Chondrocyte (in vitro differentiated cells): ENCODE results near the gene RPS27L. TPM values are rescaled to one million over a fixed set of nuclear protein-coding genes. Genes with fewer than 3 reads are reported as not detected.

Source experiments
- DNase-seq: peaks from one replicate; pipeline ENCODE4 v3.0.0; 2021; ENCODE audit warnings: mixed read lengths, low spot score
- H3K27ac Mint-ChIP-seq: one replicate; pipeline ENCODE4 v1.8.0; 2021; ENCODE audit warnings: mild to moderate bottlenecking, moderate library complexity, mixed read lengths; ENCODE audit not compliant: unreplicated experiment
- H3K27me3 Mint-ChIP-seq: 2 replicates; pipeline ENCODE4 v1.8.0; 2021; ENCODE audit warnings: low read depth, mixed read lengths
- H3K36me3 Mint-ChIP-seq: 2 replicates; pipeline ENCODE4 v1.8.0; 2021; ENCODE audit warnings: low read depth, mixed read lengths
- H3K4me1 Mint-ChIP-seq: 2 replicates; pipeline ENCODE4 v1.8.0; 2021; ENCODE audit warnings: low read depth, mild to moderate bottlenecking, mixed read lengths
- H3K4me3 Mint-ChIP-seq: one replicate; pipeline ENCODE4 v1.8.0; 2021; ENCODE audit warnings: mild to moderate bottlenecking, moderate library complexity, mixed read lengths; ENCODE audit not compliant: unreplicated experiment
- H3K9me3 Mint-ChIP-seq: 2 replicates; pipeline ENCODE4 v1.8.0; 2021; ENCODE audit warnings: low read depth, mixed read lengths
- total RNA-seq: library from RNA; stranded (reverse); gene quantifications from 3 replicates; pipeline ENCODE4 v1.2.1, GENCODE V29; 2021
- TF ChIP-seq, protein P1 (sequence below): fragments of 200-600 bp; sonication (generic); IDR thresholded peaks from 2 replicates; pipeline ENCODE4 v1.5.0; 2021; ENCODE audit warnings: antibody characterized with exemption, mild to moderate bottlenecking, moderate library complexity

The RPS27L gene
- total RNA-seq, 1 donor from 2014 or later: 211 TPM

DNA sequence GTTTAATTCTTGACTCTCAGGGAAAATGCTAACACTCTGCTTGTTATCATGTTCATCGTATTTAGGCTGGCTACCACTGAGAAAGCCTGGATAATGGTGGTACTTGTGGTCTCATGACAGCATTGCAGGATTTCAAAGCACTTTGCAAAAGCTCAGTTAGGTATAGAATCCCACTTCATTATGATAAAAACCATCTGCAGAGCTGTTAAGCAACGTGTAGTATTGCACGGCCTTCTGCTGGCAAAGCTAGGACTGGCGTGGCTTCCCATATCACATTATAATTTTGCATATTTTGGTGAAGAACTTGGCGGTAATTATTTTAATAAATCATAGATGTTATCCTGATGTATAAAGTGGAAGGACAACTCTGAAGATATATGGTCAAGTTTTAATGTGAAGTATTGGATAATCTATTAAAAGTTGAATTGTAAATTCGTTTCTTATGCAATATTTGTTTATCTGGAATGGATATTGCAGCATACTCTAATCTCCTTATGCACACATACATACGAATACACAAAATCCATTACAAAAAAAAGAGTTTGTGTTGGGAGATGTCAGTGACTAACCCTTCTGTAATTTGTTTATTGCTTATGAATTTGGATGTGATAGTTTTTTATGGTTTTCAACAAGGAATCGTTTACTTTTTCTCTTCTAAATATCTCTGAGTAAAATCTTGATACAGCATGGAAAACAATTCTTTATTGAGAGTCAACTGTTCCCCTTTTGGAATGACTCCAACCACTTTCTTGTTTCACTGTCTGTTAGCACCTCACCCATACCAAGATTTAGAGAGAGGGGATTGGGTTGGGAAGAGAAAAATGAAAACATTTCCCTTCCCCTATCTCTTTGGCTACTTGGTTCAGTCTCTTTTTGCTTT lies 41.3 kb upstream of the RPS27L start:
- H3K27ac Mint-ChIP-seq: no peak overlapping the region
- H3K9me3 Mint-ChIP-seq: no peaks in the 10 kb centered on the region
- TF ChIP-seq, protein P1, sequence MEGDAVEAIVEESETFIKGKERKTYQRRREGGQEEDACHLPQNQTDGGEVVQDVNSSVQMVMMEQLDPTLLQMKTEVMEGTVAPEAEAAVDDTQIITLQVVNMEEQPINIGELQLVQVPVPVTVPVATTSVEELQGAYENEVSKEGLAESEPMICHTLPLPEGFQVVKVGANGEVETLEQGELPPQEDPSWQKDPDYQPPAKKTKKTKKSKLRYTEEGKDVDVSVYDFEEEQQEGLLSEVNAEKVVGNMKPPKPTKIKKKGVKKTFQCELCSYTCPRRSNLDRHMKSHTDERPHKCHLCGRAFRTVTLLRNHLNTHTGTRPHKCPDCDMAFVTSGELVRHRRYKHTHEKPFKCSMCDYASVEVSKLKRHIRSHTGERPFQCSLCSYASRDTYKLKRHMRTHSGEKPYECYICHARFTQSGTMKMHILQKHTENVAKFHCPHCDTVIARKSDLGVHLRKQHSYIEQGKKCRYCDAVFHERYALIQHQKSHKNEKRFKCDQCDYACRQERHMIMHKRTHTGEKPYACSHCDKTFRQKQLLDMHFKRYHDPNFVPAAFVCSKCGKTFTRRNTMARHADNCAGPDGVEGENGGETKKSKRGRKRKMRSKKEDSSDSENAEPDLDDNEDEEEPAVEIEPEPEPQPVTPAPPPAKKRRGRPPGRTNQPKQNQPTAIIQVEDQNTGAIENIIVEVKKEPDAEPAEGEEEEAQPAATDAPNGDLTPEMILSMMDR: no peak
- peaks cover 50% of the 10 kb centered on the region for H3K4me1 Mint-ChIP-seq
- DNase-seq: no peak
- H3K4me3 Mint-ChIP-seq: no peak overlapping the region
- H3K27me3 Mint-ChIP-seq: no peaks in the 10 kb centered on the region
- no peaks in the 10 kb centered on the region for H3K36me3 Mint-ChIP-seq

DNA sequence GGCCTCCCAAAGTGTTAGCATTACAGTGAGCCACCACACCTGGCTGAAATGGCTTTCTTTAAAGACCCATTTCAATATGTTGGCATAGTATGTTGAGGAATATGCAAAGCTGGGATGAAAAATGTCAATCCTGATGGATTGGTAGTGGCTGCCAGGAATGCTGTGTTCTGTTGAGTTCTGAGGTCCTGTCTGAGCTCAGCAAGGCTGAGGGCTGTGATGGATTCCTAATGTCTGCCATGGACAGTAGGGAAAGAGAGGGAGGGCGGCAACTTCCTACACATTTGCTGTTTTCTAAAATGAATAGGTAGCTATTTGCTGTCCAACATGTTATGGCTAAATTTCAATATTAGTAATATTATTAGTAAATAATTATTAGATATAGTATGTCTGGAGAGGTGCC lies 40.3 kb upstream of the RPS27L start:
- Mint-ChIP-seq H3K4me3 (no peak overlapping the region), H3K27me3 (no peaks in the 10 kb centered on the region), H3K4me1 (peaks cover 42% of the 10 kb centered on the region), H3K9me3 (no peaks in the 10 kb centered on the region), H3K27ac (no peak overlapping the region), H3K36me3 (no peaks in the 10 kb centered on the region)
- TF ChIP-seq, protein P1: no peak
- DNase-seq: no peak

DNA sequence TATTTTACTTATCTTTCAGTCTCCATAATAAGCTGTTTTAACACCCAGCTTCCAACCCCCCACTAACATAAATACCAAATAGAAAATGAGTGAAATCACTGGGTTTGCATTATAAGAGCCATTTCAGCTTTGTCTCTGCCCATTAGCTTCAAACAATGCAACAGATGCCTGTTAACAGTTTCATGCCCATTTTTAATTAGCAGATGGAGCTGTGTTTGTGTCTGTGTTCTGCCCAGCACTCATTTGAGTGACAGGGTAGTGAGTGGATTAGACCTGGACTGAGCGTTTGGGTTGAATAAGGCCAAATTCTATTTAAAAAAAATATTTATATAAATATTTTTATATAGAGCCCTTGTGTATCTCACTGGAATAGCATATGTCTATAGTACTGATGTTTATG lies 39.6 kb upstream of the RPS27L start:
- TF ChIP-seq, protein P1: no peak
- H3K27me3 Mint-ChIP-seq: no peaks in the 10 kb centered on the region
- DNase-seq: no peak
- no peaks in the 10 kb centered on the region for H3K9me3 Mint-ChIP-seq
- H3K36me3 Mint-ChIP-seq: no peaks in the 10 kb centered on the region
- no peak overlapping the region for H3K4me3 Mint-ChIP-seq
- no peak overlapping the region for H3K27ac Mint-ChIP-seq
- peaks cover 43% of the 10 kb centered on the region for H3K4me1 Mint-ChIP-seq

DNA sequence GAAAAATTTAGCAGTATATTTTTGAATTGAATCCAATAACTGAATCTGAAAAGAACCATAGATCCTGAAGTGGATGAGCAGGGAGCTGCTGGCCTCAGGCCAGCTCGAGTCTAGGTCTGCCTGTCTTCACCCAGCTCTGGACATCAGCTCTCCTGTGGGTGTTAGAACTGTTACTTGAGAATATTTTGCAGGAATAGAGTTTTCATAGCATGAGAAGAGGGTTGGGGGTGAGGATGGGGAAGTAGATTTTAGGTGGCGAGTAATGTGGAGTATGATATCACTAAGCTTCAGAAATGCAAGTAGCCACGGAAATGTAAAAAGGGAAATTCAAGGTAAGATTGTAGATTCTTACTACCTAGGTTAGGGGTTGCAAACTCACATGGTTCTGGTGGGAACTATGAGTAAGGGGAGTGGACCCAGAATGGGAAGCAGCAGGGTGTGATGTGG lies 38.3 kb upstream of the RPS27L start:
- DNase-seq: no peak
- no peaks in the 10 kb centered on the region for H3K9me3 Mint-ChIP-seq
- no peaks in the 10 kb centered on the region for H3K27me3 Mint-ChIP-seq
- TF ChIP-seq, protein P1: no peak
- H3K27ac Mint-ChIP-seq: no peak overlapping the region
- no peaks in the 10 kb centered on the region for H3K36me3 Mint-ChIP-seq
- H3K4me3 Mint-ChIP-seq: no peak overlapping the region
- peaks cover 50% of the 10 kb centered on the region for H3K4me1 Mint-ChIP-seq

DNA sequence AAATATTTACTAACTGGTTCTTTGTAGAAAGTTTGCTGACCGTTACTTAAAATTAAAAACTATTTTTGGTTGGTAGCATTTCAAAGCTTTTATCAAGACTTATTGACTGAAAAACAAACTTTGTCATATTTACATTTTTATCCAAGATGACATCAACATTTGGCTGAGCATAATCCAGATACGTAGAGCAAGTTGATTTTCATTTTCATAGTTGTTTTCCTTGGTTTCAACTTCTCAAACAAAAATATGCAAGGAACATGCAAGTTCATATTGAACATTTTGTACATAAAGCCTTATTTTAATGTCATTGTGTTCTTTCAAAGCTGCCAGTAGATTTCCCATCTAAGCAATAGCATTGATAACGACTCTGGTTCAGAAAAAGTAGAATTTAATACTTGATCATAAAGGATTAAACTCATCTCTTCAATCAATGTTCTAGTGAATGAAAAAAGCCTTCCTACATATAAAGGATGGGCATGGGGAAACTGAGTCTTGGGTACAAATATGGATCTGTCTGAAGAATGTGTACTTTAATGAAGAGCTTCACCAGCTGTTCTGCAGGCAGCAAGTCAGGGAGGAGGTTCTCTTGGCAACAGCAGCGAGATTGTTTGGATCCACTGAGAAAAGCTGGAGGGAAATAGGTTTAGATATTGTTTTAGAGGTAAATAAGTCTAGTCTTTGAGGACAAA lies 37.7 kb upstream of the RPS27L start:
- TF ChIP-seq, protein P1: no peak
- no peak for DNase-seq
- H3K4me1 Mint-ChIP-seq: peaks cover 55% of the 10 kb centered on the region
- no peak overlapping the region for H3K27ac Mint-ChIP-seq
- H3K27me3 Mint-ChIP-seq: no peaks in the 10 kb centered on the region
- H3K4me3 Mint-ChIP-seq: no peak overlapping the region
- no peaks in the 10 kb centered on the region for H3K36me3 Mint-ChIP-seq
- H3K9me3 Mint-ChIP-seq: no peaks in the 10 kb centered on the region
